ENCODE results near the gene SMYD3.
A peak's percentile ranks its signal among the peaks of the same experiment; 100 is the strongest.
"Not testable (repeated sequence)": the region's sequence is repeated elsewhere in the genome, so short reads cannot be mapped to it uniquely, and the experiment has no call there.

Gene SMYD3

GRCh38 chr1:246051909-246052518, 455.1 kb downstream of the SMYD3 start:
- no peak for DNase-seq

- no peak for DNase-seq
Observed at GRCh38 chr1:246048693-246049092, 458.4 kb downstream of the SMYD3 start.

DNA sequence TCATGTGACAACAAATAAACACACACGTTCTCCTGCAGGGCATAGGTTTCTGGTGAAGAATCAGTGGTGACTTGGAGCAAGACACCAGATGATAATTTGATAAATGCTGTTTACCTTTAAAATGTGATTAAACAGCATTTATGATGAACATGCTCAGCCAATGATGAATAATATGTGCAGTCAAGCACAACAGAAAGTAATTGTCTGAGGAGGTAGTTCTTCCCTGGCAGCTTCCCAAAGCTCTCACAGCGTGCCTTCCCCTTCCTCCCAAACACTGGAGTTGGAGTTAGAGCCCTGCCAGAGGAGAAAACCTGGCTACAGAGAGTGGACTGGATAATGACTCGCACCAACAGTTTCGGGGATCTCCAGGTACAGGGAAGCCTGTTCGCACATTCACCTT, 463.5 kb downstream of the SMYD3 start:
- DNase-seq: no peak

DNA sequence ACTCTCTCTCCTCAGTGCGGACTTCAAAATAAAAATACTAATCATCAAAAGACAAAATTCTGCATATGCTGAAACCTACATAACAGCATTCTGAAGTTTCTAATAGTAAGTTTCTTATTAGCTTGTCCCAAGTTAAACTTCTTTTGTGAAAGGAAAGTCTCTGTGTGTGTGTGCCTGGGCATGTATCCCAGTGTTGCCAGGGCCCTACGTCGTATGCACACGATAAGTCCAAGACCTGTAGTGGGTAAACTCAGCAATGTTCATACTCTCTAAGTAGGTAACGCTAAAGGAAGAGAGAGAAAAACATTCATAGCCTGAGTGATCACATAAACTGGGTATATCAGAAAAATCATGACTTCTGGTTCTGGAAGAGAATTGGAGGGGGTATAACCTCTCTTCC, 465.7 kb downstream of the SMYD3 start:
- no peak for DNase-seq

DNA sequence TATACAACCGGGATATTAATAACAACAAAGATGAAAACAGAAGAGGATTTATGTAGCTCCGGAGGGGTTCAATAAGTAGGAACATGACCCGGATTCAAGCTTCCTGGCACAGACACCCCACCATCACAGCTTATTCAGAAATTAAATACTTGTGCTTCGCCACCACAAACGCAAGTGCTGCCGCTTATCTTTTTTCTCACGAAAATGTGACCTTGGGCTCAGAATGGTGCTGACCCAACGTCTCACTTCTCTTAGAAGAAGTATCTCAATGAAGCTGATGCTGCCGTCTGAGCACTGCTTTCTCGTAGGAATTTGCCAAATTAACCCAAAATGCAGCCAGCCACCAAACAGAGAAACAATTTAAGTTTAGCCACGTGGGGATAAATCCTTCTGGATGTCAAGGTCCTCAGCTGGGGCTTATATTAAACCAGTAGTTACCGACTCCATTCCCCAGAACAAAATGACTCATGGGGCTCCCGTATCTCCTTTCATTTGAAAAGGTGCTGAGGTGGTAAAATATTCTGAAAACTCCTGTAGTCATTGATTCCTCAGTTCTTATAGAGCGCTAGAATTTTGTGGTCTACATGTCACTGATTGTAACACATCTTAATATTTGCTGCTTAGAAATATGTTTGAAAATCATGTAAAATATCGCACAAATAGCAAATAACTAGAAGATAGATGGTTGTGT, 466.7 kb downstream of the SMYD3 start:
- no peak for DNase-seq

DNA sequence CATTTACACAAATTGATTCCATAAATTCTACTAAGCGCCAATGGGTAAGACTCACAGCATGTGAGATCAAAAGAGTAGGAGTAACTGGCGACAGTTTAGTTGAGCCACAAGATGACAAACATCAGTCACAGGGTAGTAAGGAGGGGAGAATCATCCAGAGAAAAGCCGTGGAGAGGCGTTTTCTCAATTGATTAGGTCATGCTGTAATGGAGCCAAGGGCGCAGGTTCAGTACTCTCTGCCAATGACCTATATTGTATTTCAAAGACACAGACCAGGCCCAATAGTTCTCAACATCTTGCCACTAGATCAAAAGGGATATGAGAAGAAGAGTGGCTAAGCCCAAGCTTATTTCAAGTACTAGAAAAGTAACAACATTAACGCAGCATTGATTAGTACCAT, 467.5 kb downstream of the SMYD3 start:
- no peak for DNase-seq

GRCh38 chr1:246037832-246038231, 469.2 kb downstream of the SMYD3 start:
- no peak for DNase-seq

GRCh38 chr1:246036175-246036574, 470.9 kb downstream of the SMYD3 start:
- DNase-seq: no peak

DNA sequence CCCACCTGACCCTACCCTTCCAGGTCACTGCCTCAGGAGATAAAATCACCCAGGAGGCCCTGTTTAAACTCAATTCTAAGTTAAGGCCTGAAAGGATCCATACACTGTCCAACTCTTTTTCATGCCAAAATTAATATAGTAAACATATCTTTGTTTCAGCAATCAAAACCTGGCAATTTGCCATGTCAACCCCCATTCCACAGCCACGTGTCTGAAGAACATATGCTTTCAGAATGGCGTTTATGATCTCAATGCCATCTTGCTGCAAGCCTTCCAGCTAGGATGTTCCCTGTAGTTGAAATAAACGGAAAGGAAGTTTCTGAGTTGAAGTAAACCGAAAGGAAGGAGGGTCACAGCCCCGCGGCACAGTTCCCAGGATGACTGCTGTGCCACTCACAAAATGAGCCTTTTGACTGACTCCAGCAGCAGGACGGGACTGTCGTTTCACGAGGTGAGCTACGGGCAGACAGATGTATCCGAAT, 472.0 kb downstream of the SMYD3 start:
- DNase-seq: no peak

- no peak for DNase-seq
Observed at GRCh38 chr1:246034630-246035029, 472.4 kb downstream of the SMYD3 start.

GRCh38 chr1:246032984-246033383, 474.1 kb downstream of the SMYD3 start:
- DNase-seq: no peak

DNA sequence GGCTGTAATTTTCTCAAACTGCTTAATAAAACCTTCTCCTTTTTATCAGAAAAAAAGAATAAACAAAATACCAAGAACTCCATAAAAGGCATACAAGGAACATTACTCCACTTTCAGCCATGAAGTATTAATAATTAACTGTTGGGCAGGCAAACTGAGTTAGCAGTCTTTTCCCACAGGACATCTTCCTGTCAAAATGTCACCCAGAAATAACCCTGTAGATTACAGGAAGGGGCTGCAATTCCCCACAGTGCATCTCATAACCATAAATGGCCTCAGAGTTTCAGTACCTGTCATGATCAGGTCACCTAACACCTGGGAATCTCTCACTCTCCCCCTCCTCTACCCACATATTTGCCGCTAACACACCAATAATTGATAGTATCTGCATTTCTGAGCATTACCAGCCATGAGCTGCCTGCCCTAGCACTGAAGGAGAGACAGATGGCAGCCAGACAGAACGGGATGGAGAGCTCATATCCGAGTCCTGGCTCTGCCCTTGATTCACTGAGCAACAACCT, 475.0 kb downstream of the SMYD3 start:
- DNase-seq: no peak

DNA sequence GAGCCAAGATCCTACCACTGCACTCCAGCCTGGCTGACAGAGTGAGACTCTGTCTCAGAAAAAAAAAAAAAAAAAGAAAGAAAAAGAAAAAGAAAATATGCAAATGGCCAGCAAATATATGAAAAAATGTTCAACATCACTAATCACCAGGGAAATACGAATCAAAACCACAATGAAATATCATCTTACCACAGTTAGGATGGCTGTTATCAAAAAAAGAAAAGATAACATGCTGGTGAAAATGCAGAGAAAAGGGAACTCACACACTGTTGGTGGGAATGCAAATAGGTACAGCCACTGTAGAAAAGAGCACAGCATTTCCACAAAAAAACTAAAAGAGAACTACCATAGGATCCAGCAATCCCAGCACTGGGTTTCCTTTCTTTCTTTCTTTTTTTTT, 477.5 kb downstream of the SMYD3 start:
- DNase-seq: no peak

DNA sequence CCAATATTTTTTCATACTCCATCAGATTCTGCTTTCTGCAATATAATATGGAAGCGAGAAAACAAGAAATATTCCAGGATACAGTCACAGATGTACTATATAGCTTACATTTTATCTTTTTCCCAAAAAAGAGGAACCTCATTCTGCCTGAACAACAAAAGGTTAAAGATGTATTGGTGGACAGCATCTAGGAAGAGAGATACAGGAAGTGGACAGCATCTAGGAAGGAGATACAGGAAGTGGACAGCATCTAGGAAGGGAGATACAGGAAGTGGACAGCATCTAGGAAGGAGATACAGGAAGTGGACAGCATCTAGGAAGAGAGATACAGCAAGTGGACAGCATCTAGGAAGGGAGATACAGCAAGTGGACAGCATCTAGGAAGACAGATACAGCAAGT, 483.0 kb downstream of the SMYD3 start:
- not testable (repeated sequence) for DNase-seq

DNA sequence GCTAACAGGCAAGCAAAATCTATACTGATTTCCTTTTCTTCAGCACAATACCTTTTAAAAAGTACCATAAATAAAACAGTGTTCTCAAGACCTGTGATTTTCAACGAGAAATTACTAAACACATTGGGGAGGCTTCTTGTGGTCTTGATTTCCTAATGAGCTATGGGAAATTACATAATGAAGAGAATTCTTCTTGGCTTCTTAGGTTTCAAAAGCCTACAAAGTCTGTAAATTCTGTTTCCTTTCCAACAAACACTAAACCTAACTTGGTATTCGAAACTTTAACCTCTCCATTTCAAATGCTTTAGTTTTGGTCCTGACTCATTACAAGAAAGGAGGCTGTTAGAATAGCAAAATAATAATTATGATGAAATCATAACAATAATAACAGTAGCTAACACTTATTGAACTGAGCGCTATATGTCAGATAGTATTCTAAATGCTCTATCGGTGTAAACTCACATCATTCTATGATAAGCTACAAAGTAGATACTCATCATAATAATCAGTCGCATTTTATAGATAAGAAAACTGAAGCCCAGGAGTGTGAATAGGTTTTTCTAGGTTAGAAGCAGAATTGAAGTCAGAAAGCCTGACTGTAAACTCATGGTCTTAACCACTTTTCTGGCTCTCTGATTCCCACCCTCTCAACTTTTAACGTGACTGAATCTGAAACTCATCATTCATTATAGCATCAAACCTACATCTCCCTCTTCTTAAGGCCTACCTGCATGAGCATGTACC, 486.7 kb downstream of the SMYD3 start:
- DNase-seq: no peak

- DNase-seq: no peak
Observed at GRCh38 chr1:246018146-246018545, 488.9 kb downstream of the SMYD3 start.

DNA sequence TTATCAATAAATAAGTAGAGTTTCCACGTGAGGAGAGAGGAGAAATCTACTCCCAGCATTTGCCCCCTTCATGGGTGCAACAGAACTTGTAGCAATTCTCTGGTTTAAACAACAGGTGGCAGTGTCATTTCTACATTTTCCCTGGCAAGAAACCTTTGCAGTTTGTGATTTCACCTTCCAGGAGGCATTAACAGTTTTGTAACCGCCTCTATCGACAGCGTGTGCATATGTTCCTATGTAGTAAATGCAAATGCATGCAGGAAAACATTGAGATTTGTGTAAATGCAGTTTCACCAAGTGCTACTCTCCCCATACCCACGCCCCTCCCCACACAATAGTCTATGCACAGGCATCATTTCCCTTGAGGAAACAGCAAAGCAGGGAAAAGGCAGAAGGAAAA, 494.7 kb downstream of the SMYD3 start:
- DNase-seq: no peak

- no peak for DNase-seq
Observed at GRCh38 chr1:246010386-246010785, 496.7 kb downstream of the SMYD3 start.

- DNase-seq: no peak
Observed at GRCh38 chr1:246008363-246008831, 498.7 kb downstream of the SMYD3 start.

- no peak for DNase-seq
Observed at GRCh38 chr1:246005067-246005466, 502.0 kb downstream of the SMYD3 start.

GRCh38 chr1:246004301-246004700, 502.8 kb downstream of the SMYD3 start:
- no peak for DNase-seq

- DNase-seq: no peak
Observed at GRCh38 chr1:246003442-246003730, 503.7 kb downstream of the SMYD3 start.

DNA sequence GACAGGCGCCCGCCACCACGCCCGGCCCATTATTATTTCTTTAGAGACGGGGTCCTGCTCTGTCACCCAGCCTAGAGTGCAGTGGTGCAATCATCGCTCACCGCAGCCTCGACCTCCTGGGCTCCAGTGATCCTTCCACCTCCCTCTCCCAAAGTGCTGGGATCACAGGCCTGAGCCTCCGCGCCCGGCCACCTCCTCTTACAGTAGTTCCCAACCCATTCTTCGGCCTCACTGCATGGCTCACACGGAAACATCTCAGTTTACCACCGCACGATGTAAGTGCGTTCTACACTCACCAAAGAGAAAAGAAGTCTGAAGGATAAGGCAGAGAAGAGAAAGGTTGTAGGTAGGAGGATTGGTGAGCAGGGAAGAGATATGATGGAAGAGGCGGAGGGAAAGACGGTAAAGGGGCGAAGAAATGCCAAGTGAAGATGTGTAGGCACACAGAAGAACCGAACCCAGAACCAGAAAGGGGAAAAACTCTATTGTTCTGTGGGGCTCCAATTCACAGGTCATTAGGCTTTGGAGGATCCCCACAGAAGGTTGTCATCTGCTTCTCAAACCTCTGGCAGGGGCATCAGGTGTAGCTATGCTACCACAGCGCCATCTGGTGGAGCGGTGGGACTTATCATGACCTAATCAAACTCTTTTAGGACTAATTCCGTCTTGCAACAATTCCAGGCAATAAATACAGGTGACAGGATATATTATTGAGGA, 504.2 kb downstream of the SMYD3 start:
- DNase-seq: peak; percentile 51

All from T1000 (cell line).